ENCODE measurements around the gene BGN.
A peak's percentile ranks its signal among the peaks of the same experiment; 100 is the strongest.

BGN gene

DNA sequence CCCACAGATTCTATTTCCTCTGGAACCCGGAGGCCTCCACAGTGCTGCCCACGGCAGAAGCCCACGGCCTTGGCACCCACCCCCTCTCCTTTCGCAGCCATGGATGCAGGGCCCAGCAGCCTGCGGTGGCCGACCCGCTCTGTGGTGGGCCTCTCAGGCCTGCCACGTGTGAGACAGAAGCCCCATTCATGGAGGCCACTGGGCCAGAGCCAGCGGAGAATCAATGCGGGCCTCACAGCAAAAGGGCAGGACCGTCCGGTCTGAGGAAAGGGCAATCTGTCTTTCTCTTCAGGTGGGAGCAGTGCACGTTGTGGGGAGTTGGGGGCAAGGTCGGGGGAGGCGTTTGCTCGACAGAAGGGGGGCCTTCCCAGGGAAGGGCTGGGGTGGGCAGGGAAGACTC, 16.0 kb upstream of the BGN start:
- no peak overlapping the region for H3K4me3 ChIP-seq (replicated peaks in 1 of 2; ENCODE audit: low read depth in 2 of 2, low read length in 2 of 2)
- TF ChIP-seq, protein P1, sequence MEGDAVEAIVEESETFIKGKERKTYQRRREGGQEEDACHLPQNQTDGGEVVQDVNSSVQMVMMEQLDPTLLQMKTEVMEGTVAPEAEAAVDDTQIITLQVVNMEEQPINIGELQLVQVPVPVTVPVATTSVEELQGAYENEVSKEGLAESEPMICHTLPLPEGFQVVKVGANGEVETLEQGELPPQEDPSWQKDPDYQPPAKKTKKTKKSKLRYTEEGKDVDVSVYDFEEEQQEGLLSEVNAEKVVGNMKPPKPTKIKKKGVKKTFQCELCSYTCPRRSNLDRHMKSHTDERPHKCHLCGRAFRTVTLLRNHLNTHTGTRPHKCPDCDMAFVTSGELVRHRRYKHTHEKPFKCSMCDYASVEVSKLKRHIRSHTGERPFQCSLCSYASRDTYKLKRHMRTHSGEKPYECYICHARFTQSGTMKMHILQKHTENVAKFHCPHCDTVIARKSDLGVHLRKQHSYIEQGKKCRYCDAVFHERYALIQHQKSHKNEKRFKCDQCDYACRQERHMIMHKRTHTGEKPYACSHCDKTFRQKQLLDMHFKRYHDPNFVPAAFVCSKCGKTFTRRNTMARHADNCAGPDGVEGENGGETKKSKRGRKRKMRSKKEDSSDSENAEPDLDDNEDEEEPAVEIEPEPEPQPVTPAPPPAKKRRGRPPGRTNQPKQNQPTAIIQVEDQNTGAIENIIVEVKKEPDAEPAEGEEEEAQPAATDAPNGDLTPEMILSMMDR (IDR thresholded peaks at IDR 0.05; ENCODE audit: low read depth, low read length), result no peak
- no peak for DNase-seq (ENCODE audit: low read depth in 2 of 2)

DNA sequence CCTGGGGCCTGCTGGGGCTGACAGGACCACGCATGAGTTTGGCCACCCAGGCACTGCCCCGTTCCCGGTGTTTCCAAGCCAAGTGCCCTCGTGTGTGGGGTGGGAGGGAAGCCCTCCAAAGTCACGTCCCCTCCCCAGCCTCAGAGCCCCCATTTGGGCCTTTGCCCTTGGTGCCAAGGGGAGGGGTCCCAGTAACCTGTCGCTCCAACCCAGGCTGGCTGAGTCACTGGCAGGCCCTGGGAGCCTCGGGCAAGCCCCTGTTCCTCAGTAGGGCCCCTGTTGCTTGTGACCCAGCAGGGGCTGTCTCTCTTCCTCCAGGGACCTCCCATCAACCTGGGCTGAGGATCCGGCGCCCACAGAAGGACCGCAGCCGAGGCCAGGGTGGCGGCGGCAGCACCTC, 13.7 kb upstream of the BGN start:
- DNase-seq (ENCODE audit: low read depth in 2 of 2), result no peak
- TF ChIP-seq, protein P1 (IDR thresholded peaks at IDR 0.05; ENCODE audit: low read depth, low read length), result no peak
- H3K4me3 ChIP-seq (replicated peaks in 1 of 2; ENCODE audit: low read depth in 2 of 2, low read length in 2 of 2), result no peak overlapping the region

DNA sequence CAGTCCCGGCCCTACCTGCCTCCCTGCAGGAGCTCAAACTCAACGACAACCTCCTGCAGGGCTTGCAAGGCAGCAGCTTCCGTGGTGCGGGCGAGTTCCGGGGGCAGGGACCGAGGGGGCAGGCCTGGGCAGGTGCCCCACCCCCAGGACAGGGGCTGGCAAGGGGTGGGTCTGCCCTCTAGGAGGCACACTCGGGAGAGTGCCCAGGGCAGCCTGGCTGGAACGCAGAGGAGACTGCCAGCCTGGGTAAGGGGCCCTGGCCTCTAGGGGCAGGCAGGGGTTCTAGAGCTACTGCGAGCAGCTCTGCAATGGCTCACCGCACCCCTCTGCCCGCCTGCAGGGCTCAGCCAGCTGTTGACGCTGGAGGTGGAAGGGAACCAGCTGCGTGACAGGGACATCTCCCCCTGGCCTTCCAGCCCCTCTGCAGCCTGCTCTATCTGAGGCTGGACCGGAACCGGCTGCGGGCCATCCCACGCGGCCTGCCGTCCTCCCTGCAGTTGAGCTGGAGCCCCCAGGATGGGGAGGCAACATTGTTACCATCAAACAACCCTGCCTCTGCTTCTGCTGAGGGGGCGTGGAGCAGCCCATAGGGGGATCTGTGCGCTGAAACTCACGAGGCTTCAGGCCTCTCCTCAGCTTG, 12.3 kb upstream of the BGN start:
- no peak for DNase-seq (ENCODE audit: low read depth in 2 of 2)
- TF ChIP-seq, protein P1 (IDR thresholded peaks at IDR 0.05; ENCODE audit: low read depth, low read length), result no peak
- H3K4me3 ChIP-seq (replicated peaks in 1 of 2; ENCODE audit: low read depth in 2 of 2, low read length in 2 of 2), result no peak overlapping the region

DNA sequence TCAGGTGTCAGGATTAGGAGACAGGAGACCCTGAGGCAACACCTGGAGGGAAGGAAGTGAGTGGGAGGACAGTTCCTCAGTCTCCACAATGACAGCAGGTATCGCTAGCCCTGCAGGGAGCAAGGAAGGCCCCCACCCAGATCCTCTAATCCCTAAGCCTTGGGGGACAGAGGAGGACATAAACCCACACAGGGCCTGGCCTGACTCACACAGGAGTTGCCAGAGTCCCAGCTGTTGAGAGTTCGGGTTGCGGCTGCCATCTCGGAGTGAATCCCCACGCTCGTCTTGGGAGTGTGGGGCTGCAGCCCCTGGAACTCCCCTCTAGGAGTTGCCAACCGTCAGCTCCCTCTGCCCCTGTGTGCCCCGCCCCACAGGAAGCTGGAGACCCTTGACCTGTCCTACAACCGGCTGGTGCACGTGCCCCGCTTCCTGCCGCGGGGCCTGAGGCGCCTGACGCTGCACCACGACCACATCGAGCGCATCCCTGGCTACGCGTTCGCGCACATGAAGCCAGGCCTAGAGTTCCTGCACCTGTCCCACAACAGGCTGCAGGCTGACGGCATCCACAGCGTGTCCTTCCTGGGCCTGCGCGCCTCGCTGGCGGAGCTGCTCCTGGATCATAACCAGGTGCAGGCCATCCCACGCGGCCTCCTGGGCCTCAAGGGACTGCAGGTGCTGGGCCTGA, 9.2 kb upstream of the BGN start:
- no peak for DNase-seq (ENCODE audit: low read depth in 2 of 2)
- TF ChIP-seq, protein P1 (IDR thresholded peaks at IDR 0.05; ENCODE audit: low read depth, low read length), result no peak
- H3K4me3 ChIP-seq (replicated peaks in 1 of 2; ENCODE audit: low read depth in 2 of 2, low read length in 2 of 2), result no peak overlapping the region

DNA sequence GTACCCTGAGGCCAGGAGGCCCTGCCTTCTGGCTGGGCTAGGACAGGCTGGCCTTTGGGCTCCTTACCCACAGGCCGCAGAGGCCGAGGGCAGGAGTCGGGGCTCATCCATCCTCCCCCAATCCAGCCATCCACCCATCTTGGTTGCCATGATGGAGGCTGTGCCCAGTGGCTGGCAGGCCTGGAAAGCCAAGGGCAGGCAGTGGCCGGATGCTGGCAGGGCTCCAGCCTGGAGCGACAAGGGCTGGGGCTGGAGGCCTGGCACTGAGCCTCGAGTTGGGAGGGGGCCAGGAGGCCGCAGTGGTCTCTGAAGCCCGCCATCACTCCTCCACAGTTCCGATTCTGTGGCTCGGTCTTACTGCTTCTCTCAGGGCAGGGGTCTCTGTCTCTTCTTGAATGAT, 8.6 kb upstream of the BGN start:
- no peak for DNase-seq (ENCODE audit: low read depth in 2 of 2)
- TF ChIP-seq, protein P1 (IDR thresholded peaks at IDR 0.05; ENCODE audit: low read depth, low read length), result no peak
- H3K4me3 ChIP-seq (replicated peaks in 1 of 2; ENCODE audit: low read depth in 2 of 2, low read length in 2 of 2), result no peak overlapping the region

DNA sequence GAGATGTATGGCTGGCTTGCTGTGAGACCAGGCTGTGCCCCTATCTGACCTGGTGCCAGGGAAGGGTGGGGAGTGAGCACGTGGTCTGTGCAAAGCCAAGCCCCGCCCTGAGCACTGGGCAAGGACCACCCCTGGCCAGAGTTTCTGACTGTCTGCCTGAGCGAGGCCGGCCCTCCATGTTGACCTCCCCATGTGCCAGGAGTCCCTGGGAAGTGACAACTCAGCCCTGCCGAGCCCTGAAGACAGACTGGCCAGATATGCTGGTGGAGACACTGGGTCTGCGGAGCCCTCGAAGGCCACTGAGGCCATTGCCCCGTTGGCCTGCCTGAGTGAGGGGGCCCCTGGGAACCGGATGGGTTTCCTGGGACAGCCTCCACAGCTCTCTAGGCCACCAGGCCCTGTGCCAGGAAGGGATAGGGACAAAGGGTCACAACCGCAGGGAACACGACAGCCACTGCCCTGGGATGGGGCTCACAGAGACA, 7.1 kb upstream of the BGN start:
- H3K4me3 ChIP-seq (replicated peaks in 1 of 2; ENCODE audit: low read depth in 2 of 2, low read length in 2 of 2), result no peak overlapping the region
- peak in 1 of 2 donors; percentile 48 for DNase-seq (ENCODE audit: low read depth in 2 of 2)
- TF ChIP-seq, protein P1 (IDR thresholded peaks at IDR 0.05; ENCODE audit: low read depth, low read length), result no peak
